Measurements from ENCODE around the gene OR5L2.
"Not testable (repeated sequence)": the region's sequence is repeated elsewhere in the genome, so short reads cannot be mapped to it uniquely, and the experiment has no call there.

OR5L2 gene

DNA sequence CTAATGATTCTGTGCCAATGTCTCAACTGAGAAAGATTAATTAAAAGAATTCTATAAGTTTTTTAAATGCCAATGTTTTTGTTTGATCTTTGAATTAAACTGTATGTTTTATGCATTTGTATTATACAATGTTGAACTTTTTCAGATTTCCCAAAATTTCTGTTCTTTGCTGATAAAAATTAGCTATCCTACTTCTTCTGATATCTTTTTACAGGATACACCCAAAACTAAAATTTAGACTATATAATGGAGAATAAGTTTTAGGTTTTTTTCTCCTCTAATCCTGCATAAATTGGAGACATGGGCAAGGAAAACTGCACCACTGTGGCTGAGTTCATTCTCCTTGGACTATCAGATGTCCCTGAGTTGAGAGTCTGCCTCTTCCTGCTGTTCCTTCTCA lies at the start of gene OR5L2:
TSS of gene OR5L2 (plus strand) at position 301 of the 400 bp plus-strand sequence. CDS start at position 301, 0 bp downstream.
- no peak for DNase-seq (ENCODE audit: low read depth)

GRCh38 chr11:55791606-55792005 lies 35.4 kb upstream of the OR5L2 start:
- DNase-seq (ENCODE audit: low read depth): no peak

- no peak for DNase-seq (ENCODE audit: low read depth)
Observed at GRCh38 chr11:55793321-55793720, 33.7 kb upstream of the OR5L2 start.

GRCh38 chr11:55795256-55795655 lies 31.8 kb upstream of the OR5L2 start, which contains the start of gene OR5D14:
OR5D14 (plus strand) TSS chr11:55795556; CDS start chr11:55795556, 0 bp downstream.
- DNase-seq (ENCODE audit: low read depth): no peak

DNA sequence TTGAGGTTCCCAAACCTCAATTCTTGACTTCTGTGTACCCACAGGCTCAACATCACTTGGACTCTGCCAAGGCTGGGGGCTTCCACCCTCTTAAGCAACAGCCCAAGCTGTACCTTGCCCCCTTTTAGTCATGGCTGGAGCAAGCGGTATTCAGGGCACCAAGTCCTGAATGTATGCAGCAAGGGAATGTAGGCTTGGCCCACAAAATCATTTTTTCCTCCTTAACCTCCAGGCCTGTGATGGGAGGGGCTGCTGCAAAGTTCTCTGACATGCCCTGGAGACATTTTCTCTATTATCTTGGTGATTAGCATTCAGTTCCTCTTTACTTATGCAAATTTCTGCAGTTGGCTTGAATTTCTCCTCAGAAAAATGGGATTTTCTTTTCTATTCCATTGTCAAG lies 20.8 kb upstream of the OR5L2 start:
- DNase-seq (ENCODE audit: low read depth): no peak

DNA sequence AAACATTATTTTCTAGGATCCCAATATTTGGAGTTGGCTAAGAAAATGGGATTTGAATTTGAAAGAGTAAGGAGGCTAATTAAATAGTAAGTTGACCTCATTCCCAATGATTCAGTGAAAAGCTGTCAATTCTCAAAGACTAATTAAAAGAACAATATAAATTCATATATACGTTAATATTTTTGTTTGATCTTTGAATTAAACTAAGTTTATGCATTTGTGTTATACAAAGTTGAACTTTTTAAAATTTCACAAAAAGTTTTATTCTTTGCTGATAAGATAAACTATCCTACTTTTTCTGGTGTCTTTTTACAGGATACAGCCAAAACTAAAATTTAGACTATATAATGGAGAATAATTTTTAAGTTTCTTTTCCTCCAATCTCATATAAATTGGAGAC lies 16.0 kb upstream of the OR5L2 start, which contains the start of gene OR5L1:
TSS of gene OR5L1 (plus strand) at position 301 of the 400 bp plus-strand sequence. CDS start 100 bp downstream, outside the sequence.
- DNase-seq (ENCODE audit: low read depth): no peak

GRCh38 chr11:55819330-55819729 lies 7.7 kb upstream of the OR5L2 start, which contains the start of gene OR5D18:
OR5D18 (plus strand) TSS chr11:55819630; CDS start chr11:55819630, 0 bp downstream.
- no peak for DNase-seq (ENCODE audit: low read depth)

DNA sequence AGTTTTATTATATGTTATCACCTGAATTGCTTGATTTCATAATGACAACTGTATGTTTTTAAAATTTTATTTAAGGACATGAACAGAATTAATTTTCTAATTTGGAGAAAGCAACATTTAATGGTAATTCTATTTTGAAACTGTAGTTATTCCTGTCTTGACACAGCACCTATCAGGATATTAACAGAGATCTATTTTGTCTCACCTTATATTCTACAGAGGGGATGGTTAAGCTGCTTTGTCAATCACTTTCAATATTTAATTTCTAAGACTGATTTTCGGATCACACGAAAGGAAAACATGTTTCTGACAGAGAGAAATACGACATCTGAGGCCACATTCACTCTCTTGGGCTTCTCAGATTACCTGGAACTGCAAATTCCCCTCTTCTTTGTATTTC lies 11.4 kb downstream of the OR5L2 start, which contains the start of gene OR5D16:
TSS of gene OR5D16 (plus strand) at position 301 of the 400 bp plus-strand sequence. CDS start at position 301, 0 bp downstream.
- no peak for DNase-seq (ENCODE audit: low read depth)

GRCh38 chr11:55847453-55847852 lies 20.4 kb downstream of the OR5L2 start:
- no peak for DNase-seq (ENCODE audit: low read depth)

- no peak for DNase-seq (ENCODE audit: low read depth)
Observed at GRCh38 chr11:55849037-55849436, 22.0 kb downstream of the OR5L2 start.

GRCh38 chr11:55852141-55852540 lies 25.1 kb downstream of the OR5L2 start:
- DNase-seq (ENCODE audit: low read depth): no peak

GRCh38 chr11:55854704-55855103 lies 27.7 kb downstream of the OR5L2 start:
- no peak for DNase-seq (ENCODE audit: low read depth)

- not testable (repeated sequence) for DNase-seq (ENCODE audit: low read depth)
Observed at GRCh38 chr11:55867354-55867753, 40.3 kb downstream of the OR5L2 start.

- DNase-seq (ENCODE audit: low read depth): not testable (repeated sequence)
Observed at GRCh38 chr11:55872731-55873130, 45.7 kb downstream of the OR5L2 start.

- not testable (repeated sequence) for DNase-seq (ENCODE audit: low read depth)
Observed at GRCh38 chr11:55873146-55873545, 46.1 kb downstream of the OR5L2 start.
